GM21367 (cell line): Measurements from ENCODE around the gene EIF1.
A peak's percentile ranks its signal among the peaks of the same experiment; 100 is the strongest.
"Not testable (repeated sequence)": the region's sequence is repeated elsewhere in the genome, so short reads cannot be mapped to it uniquely, and the experiment has no call there.

Source experiments
- ATAC-seq: cut with Tn5 transposase; IDR thresholded peaks from one replicate; pipeline ENCODE4 v1.9.1; 2021; ENCODE audit not compliant: unreplicated experiment

EIF1 gene

DNA sequence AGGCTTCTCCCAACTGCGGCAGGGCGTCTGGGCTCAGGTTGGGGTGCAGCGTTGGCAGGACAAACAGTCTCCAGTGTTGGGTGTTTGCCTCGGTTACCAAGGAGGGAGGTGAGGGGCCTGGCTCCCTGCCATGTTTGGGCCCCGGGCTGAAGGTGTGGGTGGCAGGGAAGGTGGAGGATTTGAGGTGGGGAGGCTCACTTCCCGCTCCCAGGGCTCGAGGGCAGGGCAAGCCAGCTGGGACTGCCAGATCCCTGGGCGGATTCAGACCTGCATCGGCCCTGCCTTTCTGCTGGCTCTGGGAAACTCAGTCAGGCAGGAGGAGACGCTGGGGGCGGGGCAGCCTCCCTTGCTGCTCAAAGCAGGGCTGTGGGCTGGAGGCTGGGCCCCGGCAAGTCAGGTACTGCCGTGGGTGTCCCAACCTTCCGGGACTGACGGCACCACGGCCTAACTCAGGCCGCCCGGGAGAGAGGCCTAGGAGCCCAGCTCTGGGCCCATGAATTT is 33.0 kb upstream of the EIF1 start:
- no peak for ATAC-seq

DNA sequence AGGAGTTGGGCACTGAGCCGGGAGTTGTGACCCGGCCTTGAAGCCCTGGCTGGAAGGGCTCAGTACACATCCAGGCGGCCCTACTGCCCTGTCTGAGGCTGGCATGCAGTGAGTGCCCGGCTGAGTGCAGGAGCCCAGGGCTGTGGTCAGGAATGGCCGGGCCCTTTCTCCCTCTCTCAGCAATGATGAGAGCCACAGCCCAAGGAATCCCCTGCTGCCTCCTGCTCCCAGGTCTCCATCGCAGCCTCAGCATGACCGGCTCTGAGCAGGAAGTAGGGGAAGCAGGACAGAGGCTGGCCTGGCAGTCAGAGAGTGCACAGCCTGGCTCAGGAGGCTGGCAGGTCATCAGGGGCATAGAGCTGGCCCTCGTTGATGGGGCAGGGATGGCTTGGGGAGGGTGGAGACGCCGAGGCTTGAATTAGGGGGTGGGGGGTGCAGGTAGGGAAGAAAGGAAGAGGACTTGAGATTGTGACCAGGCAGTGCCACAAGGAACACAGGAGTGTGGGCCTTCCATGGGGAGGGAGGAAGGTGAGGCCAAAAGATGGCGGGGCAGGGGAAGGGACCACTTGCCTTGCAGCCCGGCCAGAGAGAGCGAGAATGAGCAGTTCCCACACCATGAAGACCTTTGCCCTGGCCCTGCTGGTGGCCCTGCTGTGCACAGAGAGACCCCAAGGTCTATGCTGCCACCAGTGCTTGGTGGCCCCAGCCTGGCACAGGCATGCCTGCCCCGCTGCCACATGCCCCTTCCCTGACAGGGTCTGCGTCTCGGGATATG is 32.2 kb upstream of the EIF1 start:
- no peak for ATAC-seq

DNA sequence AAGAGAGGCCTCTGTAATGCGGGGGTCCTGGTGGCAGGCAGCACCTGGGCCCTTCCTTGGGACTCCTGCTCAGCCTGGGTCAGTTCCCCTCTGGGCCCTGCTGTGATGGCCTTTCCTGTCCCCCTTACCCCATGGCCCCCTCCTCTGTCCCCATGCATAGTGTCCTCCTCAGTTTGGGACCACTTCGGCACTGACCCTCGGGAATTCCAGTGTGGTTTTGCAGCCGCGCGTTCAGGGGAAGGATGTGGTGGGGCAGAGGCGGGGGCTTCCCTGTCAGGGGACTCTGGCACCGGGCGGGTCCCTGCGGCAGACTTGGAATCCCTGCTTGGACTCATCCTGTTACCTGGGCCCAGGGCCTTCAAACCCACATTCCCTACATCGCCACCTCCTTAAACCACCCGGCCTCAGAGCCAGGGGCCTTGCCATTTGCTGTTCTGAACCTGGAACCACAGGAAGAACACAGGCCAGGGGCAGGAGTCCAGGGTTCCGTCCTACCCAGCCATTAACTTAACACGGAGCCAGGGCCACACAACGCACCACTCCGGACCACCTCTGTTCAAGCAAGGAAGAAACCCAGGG is 31.4 kb upstream of the EIF1 start:
- no peak for ATAC-seq

DNA sequence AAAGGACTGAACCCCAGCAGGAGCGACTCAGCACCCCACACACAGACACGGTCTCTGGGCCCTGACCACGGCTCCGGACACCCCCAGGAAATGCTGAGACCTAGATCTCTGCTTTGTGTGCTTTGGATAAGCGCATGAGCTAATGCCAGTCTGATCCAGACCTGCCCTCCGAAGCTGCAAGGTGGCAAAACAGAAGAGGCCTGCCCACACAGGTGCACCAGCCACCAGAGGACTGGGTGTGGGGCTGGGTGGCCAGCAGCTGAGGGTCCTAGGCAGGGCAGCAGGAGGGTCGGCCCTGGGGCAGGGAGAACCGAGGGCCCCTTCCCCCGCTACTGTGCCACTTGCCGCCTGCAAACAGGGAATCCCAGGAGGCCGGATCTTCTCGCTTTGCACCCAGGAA is 30.7 kb upstream of the EIF1 start:
- no peak for ATAC-seq

DNA sequence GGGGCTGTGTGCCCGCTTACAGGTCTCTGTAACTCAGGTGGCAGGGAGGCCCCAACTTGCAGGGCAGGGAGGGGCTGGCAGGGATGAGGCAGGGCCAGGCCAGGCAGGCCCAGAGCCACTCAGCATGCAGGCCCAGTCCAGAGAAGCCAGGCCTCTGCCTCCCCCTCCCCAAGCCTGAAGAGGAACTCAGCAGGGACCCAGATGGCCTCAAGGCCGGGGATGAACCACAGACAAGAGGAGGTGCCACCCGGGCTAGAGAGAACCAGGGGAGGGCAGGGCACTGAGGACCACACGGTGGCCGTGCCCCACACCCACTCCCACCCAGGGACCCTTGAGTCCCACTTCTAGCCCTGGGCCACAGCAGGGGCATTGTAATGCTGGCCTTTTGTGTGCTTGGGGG is 29.8 kb upstream of the EIF1 start:
- no peak for ATAC-seq

DNA sequence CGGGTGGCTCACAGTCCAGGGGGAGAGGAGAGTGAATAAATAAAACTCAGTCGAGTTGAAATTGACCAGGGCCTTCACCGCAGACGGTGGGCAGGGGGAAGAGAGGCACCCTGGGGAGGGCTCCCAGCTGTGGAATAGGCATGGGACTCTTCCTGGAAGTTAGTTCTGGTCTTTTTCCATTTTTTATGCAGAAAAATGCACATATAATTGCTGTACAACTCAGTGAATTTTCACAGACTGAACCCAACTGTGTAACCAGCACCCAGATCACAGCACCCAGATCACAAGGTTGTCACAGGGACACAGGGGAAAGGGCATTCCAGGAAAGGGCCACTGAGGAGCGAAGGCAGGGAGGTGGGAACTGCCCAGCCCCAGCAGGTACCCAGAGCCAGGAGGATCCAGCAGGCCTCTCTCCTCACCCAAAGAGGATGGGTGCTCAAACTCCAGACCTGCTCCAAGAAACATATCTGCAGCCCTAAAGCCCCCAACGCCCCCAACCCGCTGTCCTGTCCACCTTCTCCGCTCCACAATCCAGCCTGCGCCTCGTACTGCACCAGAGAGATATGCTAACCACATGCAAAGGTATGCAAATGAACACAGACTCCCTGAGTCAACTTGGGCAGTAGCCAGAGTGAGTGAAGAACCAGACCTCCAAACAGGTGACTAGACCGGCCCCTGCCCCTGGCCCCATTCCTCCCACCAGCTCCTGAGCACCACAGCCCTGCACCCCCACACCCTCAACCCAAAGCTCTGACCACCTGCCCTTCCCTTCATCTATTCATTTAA is 29.1 kb upstream of the EIF1 start:
- ATAC-seq: no peak

DNA sequence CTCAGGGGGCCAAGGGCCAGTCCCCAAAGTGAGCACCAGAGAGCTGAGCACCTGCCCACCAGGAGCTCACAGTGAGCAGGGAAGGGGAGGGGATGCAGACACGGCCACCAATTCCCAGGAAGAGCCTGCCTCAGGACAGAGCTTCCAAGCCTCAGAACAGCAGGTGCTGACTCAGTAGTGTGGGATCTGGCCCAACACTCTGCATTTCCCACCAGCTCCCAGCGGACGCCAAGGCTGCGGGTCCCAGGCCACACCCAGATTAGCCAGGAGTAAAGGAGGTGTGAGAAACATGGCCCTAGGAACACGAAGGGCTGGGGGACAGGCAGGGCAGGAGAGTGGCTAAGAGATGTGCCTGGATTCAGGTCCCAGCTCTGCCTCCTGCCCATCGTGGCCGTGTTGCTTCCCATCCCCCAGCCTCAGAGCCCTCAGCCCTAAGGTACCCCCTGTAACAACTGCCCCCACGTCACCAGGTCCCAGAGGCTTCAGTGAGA is 28.4 kb upstream of the EIF1 start:
- no peak for ATAC-seq

DNA sequence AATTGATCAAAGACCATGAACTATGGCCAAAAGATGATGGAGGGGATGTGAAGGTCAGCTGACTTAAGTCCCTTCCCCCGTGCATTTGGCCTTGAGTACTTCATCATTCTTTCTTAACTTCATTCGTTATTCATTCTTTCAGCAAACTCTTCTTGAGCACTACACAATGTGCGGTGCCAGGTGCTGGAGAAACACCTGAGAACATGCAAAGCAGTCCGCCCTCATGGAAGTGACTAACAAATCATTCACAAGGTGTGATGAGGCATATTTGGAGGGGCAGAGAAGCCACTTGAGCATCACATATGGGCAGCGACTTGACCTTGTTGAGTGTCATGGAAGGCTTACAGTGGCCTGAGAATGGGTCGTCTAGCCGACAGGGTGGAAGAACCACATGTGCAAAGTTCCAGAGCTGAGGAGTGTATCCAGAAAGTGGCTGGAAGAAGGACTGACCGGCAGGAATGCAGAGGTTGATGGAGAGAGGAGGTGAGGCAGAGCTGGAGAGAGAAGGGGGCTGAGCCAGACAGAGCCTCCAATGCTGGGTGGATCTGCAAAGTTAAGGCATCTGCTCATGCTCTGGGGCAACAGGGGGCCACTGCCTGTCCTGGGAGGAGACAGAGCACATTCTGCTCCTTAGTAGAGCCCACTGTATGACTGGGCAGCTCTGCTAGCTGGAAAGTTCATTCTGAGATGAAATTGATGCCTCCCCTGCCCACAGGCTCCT is 25.1 kb upstream of the EIF1 start:
- ATAC-seq: no peak

DNA sequence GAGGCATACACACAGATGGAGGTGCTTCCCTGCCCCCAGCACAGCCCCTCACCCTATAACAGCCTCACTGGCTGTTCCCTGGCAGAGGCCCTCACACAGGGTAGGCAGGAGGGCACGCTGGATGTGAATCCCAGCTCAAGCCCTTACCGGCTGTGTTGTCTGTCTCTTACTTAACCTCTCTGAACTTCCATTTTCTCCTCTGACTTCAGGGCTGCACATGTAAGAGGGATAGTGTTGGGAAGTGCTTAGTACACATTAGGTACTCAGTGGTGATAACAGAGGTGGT is 24.6 kb upstream of the EIF1 start:
- no peak for ATAC-seq

DNA sequence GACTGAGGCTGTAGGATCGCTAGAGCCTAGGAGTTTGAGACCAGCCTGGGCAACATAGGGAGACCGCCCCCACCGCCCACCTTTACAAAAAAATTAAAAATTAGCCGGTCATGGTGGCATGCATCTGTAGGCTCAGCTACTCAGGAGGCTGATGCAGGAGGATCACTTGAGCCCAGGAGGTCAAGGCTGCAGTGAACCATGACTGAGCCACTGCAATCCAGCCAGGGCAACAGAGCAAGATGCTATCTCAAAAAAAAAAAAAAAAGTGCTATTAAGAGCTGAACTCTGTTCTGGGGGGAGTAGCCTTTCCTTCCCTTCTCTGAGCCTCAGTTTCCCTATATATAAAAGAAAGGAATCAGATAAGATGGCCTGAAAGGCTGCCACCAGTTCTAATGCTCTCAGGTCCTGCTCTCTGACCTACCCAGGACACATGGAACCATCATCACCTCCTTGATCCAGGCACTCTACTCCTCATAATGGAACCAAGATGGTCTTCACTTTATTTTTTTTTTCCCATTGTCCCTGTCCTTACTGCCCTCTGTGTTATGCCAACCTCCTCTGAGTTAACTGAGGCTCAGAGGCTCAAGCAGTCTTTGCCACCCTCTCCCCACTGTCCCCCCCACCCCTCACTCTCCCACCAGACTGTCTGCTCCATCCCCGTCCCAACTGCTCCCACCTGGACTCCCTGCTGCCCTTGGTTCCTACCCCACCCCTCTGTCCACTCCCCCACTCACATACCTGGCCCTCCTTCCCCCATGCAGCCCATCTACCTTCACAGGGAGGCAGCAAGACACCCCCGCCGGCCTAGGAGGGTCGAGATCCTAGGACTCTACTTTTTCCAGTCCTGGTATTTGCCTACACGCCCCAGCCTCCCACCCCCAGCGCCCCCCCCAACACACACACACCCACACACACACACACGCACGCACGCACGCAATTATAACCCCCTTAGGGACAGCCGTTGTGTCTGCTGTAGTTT is 23.8 kb upstream of the EIF1 start:
- no peak for ATAC-seq

DNA sequence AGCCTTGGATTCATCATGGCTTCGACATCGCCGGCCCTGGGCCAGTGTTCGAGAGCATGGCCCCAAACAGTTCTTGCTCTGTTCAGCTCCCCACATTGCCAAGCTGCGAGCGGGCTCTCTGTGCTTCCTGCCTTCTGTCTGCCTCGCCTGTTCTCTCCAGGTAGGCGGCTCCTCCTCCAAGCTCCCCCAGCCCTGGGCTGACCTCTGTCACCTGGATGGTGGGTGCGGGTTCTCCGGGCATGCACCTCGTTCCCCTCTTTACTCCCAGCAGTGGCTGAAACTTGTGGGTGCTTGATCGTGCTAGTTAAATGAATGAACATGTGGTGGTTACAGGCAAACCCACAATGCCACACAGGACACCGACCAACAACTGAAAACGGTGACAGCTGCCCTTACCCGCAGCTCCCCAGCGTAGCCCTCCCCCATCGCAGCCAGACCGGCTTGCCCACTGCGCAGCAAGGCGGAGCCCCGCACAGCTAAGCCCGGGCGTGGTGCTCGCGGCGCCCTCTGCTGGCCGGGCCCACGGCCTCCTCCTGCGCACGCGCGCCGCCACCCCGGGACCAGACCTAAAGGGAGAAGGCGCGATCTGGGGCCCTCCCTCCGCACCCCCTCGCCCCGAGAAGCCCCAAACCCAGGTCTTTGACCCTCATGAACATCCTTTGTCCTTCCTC is 23.0 kb upstream of the EIF1 start:
- ATAC-seq: peak; percentile 54

DNA sequence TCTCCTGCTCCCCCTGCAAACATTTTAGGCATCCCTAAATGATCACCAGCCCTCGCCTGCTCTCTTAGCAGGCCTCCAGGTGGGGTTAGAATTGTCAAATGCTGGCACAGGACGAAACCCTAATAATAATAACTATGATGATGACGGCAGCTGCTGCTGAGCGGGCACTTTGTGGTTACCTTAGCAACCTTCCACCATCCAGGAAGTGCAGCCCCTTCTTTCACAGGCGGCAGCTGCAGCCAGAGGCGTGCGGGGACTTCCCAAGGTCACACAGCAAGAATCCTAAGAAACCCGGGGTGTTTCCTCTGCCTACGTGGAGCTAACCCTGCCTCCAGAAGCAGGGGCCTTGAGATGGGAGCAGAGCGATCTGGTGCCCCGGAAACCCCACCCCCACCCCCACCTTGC is 22.4 kb upstream of the EIF1 start:
- ATAC-seq: peak; percentile 21

DNA sequence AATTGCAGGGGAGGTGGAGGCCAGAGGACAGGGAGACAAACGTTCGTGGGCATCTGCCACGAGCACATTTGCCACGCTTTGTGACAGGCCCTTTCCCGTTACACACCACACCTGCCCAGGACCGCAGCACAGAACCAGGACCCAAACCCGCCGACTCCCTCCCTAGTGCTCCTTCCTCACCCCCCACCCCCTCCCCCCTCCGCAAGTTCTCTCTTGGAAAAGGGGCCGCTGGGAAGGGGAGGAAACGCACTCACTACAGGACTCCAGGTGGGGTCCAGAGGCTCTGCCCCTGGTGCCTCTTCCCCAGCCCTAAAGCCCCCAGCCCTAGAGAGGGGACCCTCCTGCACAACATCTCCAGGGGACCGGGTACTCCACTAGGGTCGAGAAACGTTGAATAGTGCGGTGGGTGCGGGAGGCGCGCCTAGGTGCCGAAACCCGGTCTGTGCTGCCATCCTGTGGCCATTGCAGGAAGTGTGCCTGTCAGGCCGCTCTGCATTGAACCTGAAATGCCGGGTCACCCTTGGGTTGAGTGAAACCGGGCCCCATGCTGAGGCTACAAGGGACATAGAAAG is 21.9 kb upstream of the EIF1 start:
- no peak for ATAC-seq

DNA sequence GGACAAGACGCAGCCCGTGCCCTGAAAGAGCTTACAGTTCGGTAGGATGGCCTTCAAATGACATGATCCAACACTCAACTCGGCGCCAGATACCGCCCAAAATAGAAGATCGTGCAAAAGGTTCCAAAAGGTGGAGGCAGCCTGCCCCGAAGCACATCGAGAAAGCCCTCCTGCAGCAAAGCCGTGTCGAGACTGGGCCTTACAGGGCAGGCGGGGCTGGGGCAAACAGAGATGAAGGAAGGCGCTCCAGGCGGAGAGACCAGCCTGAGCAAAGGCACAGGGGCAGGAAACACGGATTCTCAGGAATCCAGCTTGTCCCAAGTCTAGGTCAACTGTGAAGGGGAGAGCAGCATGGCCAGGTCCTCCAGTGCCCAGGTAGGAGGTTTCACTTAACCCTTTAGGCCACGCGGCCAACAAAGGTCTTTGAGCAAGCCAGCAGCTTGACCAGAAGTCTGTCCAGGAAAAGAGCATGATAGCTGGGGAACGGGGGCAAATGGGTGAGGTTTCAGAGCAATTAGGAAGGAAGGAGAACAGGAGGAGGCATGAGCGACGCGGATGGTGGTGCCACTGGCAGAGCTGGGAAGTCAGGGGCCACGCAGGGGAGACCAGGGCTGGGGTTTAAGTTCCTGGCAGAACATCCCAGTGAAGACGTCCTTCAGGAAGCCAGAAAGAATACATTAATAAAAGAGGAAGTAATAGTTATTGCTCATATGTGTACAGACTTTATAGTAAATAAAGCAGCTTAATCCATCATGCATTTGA is 21.2 kb upstream of the EIF1 start:
- ATAC-seq: no peak

DNA sequence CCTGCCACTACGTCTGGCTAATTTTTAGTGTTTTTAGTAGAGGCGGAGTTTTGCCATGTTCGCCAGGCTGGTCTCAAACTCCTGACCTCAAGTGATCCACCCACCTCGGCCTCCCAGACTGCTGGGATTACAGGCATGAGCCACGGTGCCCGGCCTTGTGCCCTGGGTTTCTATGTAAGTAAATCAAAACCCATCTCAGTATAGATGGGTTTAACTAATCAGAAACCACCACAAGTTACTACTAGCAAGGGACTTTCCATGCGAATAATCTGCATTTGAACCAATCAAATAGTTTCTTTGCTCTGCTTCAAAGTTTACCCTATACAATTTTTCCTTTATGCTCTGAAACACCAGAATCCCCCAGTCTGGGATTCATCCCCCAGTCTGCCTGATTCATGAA is 16.5 kb upstream of the EIF1 start:
- ATAC-seq: no peak

DNA sequence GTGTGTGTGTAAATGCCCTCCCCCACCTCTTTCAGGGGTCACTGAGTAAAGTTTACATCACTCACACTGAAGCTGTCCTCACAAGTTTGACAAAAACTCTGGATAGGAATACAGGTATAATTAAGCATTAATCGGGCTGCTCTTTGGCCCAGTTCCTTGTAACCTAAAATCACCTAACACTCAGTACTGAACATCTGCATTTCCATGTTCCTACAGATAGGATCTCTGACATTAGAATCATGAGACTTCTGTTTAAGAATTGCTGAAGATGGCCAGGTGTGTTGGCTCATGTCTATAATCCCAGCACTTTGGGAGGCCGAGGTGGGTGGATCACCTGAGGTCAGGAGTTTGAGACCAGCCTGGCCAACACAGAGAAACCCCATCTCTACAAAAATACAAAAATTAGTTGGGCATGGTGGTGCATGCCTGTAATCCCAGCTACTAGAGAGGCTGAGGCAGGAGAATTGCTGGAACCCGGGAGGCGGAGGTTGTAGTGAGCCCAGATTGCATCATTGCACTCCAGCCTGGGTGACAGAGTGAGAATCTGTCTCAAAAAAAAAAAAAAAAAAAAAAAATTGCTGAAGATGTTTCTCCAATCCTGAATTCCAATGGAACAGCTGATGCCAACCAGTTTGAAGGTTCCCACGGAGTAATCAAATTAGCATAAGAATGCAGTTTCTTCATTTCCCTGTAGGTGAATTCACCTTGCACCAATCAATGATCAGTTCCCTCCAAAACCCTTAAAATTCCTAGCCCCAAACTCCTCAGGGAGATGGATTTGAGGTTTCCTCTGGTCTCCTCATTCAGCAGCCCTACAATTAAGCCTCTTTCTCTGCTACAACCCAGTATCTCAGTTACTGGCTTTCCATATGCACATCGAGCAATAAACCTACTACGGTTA is 13.3 kb upstream of the EIF1 start:
- not testable (repeated sequence) for ATAC-seq

DNA sequence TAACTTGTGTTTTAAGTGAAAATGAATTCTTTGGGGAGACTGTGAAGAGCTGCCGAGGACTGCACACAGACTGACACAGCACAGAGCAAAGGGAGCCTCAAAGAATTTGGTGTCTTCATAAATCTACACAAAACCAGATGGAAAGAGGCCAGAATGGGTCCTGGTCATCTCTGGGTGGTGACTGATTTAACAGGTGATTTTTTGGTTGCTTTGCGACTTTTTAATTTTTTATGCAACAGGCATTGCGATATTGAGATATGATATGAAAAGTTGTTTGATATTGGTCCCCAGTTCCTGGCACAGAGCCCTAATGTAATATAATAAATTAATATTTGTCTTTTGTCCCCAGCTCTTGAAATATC is 12.6 kb upstream of the EIF1 start:
- no peak for ATAC-seq
